ENCODE results near the gene OR13C8. TPM values are rescaled to one million over a fixed set of nuclear protein-coding genes. Genes with fewer than 3 reads are reported as not detected.

The OR13C8 gene
- total and polyA plus RNA-seq, 7 donors, result not detected

- Histone ChIP-seq H3K9me3 (peaks cover 5% of the 10 kb centered on the region), H3K4me3 (no peak overlapping the region), H3K27ac (no peak overlapping the region), H3K36me3 (ENCODE audit: insufficient read depth in 1 of 2, low read depth in 1 of 2) (no peaks in the 10 kb centered on the region), H3K27me3 (ENCODE audit: insufficient read depth in 3 of 3, low read length in 2 of 3) (peaks cover 0 to 2% (median 0%) of the 10 kb centered on the region in 3 donors), H3K4me1 (no peaks in the 10 kb centered on the region)
- WGBS, 3 donors, result 63 to 68% (median 66%) methylated on average over 1 of the region's 1 CpG
- intact Hi-C loops (cut with DNase I), result no loop called here
- ATAC-seq, result no peak
- no peak for TF ChIP-seq CTCF (IDR thresholded peaks at IDR 0.05)
- no peak for DNase-seq
These were observed 3.6 kb downstream of the OR13C8 start for GRCh38 chr9:104572612-104573011.

- peaks cover 5% of the 10 kb centered on the region for H3K9me3 ChIP-seq
- H3K27ac ChIP-seq, result no peak overlapping the region
- no peak overlapping the region for H3K4me3 ChIP-seq
- no peak for ATAC-seq
- intact Hi-C loops (cut with DNase I), result no loop called here
- no peaks in the 10 kb centered on the region for H3K27me3 ChIP-seq (ENCODE audit: insufficient read depth in 3 of 3, low read length in 2 of 3)
- no peaks in the 10 kb centered on the region for H3K36me3 ChIP-seq (ENCODE audit: insufficient read depth in 1 of 2, low read depth in 1 of 2)
- no peak for TF ChIP-seq CTCF (IDR thresholded peaks at IDR 0.05)
- no peak for DNase-seq
- no peaks in the 10 kb centered on the region for H3K4me1 ChIP-seq
- WGBS, 3 donors, result 31 to 44% (median 35%) methylated on average over 2 of the region's 2 CpGs
These were observed 6.5 kb downstream of the OR13C8 start for GRCh38 chr9:104575456-104575855.

GRCh38 chr9:104577263-104577662, 8.3 kb downstream of the OR13C8 start:
- Histone ChIP-seq H3K36me3 (ENCODE audit: insufficient read depth in 1 of 2, low read depth in 1 of 2) (no peaks in the 10 kb centered on the region), H3K27me3 (ENCODE audit: insufficient read depth in 3 of 3, low read length in 2 of 3) (no peaks in the 10 kb centered on the region), H3K4me3 (no peak overlapping the region), H3K4me1 (no peaks in the 10 kb centered on the region), H3K27ac (no peak overlapping the region), H3K9me3 (no peaks in the 10 kb centered on the region)
- DNase-seq (no peak), ATAC-seq (no peak)
- no peak for TF ChIP-seq CTCF (IDR thresholded peaks at IDR 0.05)
- intact Hi-C loops (cut with DNase I), result no loop called here
- WGBS, 3 donors, result 56 to 73% (median 58%) methylated on average over 5 of the region's 5 CpGs

- Histone ChIP-seq H3K4me1 (no peaks in the 10 kb centered on the region), H3K4me3 (no peak overlapping the region), H3K27ac (no peak overlapping the region), H3K27me3 (ENCODE audit: insufficient read depth in 3 of 3, low read length in 2 of 3) (no peaks in the 10 kb centered on the region), H3K36me3 (ENCODE audit: insufficient read depth in 1 of 2, low read depth in 1 of 2) (no peaks in the 10 kb centered on the region), H3K9me3 (no peaks in the 10 kb centered on the region)
- no peak for TF ChIP-seq CTCF (IDR thresholded peaks at IDR 0.05)
- intact Hi-C loops (cut with DNase I), result no loop called here
- DNase-seq (no peak), ATAC-seq (no peak)
- 81 to 95% (median 86%) methylated on average over 1 of the region's 1 CpG for WGBS, 3 donors
These were observed 11.6 kb downstream of the OR13C8 start for GRCh38 chr9:104580562-104580961.

GRCh38 chr9:104586496-104587180, 17.7 kb downstream of the OR13C8 start:
- Histone ChIP-seq H3K4me1 (no peaks in the 10 kb centered on the region), H3K4me3 (no peak overlapping the region), H3K27ac (no peak overlapping the region), H3K36me3 (ENCODE audit: insufficient read depth in 1 of 2, low read depth in 1 of 2) (no peaks in the 10 kb centered on the region), H3K27me3 (ENCODE audit: insufficient read depth in 3 of 3, low read length in 2 of 3) (no peaks in the 10 kb centered on the region), H3K9me3 (no peaks in the 10 kb centered on the region)
- 0 to 30% (median 23%) methylated on average over 1 of the region's 1 CpG for WGBS, 3 donors
- no peak for DNase-seq
- ATAC-seq, result no peak
- no peak for TF ChIP-seq CTCF (IDR thresholded peaks at IDR 0.05)
- intact Hi-C loops (cut with DNase I), result no loop called here

Data from psoas muscle (tissue), 8 donors.